SK-N-SH (cell line): ENCODE measurements around the gene MYO18B. TPM values are rescaled to one million over a fixed set of nuclear protein-coding genes. Genes with fewer than 3 reads are reported as not detected.

Experiments
- CTCF ChIA-PET: fragments of 300-600, 350-600 bp; formaldehyde crosslinking; extraction: SDS; loops from one replicate; lab custom pipeline; 2021; lab: Yijun Ruan, JAX
- POLR2A ChIA-PET: fragments of 350-600 bp; sonication (Branson Sonifier 250); formaldehyde crosslinking; extraction: SDS; loops from one replicate; lab custom pipeline; 2020; ENCODE audit warnings: antibody characterized with exemption, inconsistent platforms; lab: Yijun Ruan, JAX
- DNase-seq: peaks from one replicate; pipeline ENCODE4 v3.0.0; 2012
- H2AFZ ChIP-seq: fragments of 200-600 bp; sonication (generic); 2 replicates; pipeline ENCODE4 v1.8.1; 2016; ENCODE audit warnings: antibody characterized with exemption, mild to moderate bottlenecking, low read depth
- H3F3A ChIP-seq: fragments of 200-600 bp; sonication (generic); replicated peaks from 2 replicates; pipeline ENCODE3; 2016; ENCODE audit warnings: antibody characterized with exemption, mild to moderate bottlenecking; ENCODE audit not compliant: insufficient read depth
- H3K27ac ChIP-seq, 2 experiments: fragments of 200-500 bp in 1 of 2; fragments of 200-600 bp in 1 of 2; sonication (Bioruptor generic) in 1 of 2; sonication (generic), shearing (Covaris generic) in 1 of 2; 2 replicates each; pipeline versions ENCODE4 v1.5.1 to v1.6.1; 2014 to 2016; ENCODE audit warnings: low read depth in 2 of 2, inconsistent platforms in 1 of 2, low read length in 1 of 2, mild to moderate bottlenecking in 1 of 2, mixed read lengths in 1 of 2
- H3K27me3 ChIP-seq: fragments of 200-600 bp; sonication (generic), shearing (Covaris generic); 2 replicates; pipeline ENCODE4 v1.6.1; 2016; ENCODE audit warnings: mixed run types; ENCODE audit not compliant: insufficient read depth
- H3K36me3 ChIP-seq, 2 experiments: fragments of 200-500 bp in 1 of 2; fragments of 200-600 bp in 1 of 2; sonication (Bioruptor generic) in 1 of 2; sonication (generic) in 1 of 2; replicated peaks in 1 of 2; 2 replicates each; pipeline versions ENCODE3 to v1.5.1; 2014 to 2016; ENCODE audit warnings: low read length in 1 of 2, mild to moderate bottlenecking in 1 of 2; ENCODE audit not compliant: insufficient read depth in 2 of 2, control insufficient read depth in 1 of 2
- H3K4me1 ChIP-seq, 2 experiments: fragments of 200-500 bp in 1 of 2; fragments of 200-600 bp in 1 of 2; sonication (Bioruptor generic) in 1 of 2; sonication (generic), shearing (Covaris generic) in 1 of 2; 2 replicates each; pipeline versions ENCODE4 v1.5.1 to v1.6.1; 2014 to 2016; ENCODE audit warnings: low read depth in 1 of 2, low read length in 1 of 2, mixed run types in 1 of 2; ENCODE audit not compliant: insufficient read depth in 2 of 2, control insufficient read depth in 1 of 2
- H3K4me2 ChIP-seq: fragments of 200-600 bp; sonication (generic), shearing (Covaris generic); 2 replicates; pipeline ENCODE4 v1.6.1; 2017; ENCODE audit warnings: mixed run types
- H3K4me3 ChIP-seq, 2 experiments: fragments of 200-500 bp in 1 of 2; fragments of 200-600 bp in 1 of 2; sonication (Bioruptor generic) in 1 of 2; sonication (generic), shearing (Covaris generic) in 1 of 2; 2 replicates each; pipeline versions ENCODE4 v1.5.1 to v1.8.1; 2014 to 2016; ENCODE audit warnings: low read depth in 2 of 2, inconsistent platforms in 1 of 2, low read length in 1 of 2, mild to moderate bottlenecking in 1 of 2, mixed read lengths in 1 of 2, moderate library complexity in 1 of 2
- H3K79me2 ChIP-seq: fragments of 200-600 bp; sonication (generic); 2 replicates; pipeline ENCODE4 v1.8.1; 2017; ENCODE audit warnings: mild to moderate bottlenecking; ENCODE audit not compliant: insufficient read depth
- H3K9ac ChIP-seq: fragments of 200-600 bp; sonication (generic); 2 replicates; pipeline ENCODE4 v1.6.1; 2017; ENCODE audit warnings: mixed run types
- H3K9me2 ChIP-seq: fragments of 200-600 bp; sonication (generic); 2 replicates; pipeline ENCODE4 v1.6.1; 2017; ENCODE audit warnings: mixed run types
- H3K9me3 ChIP-seq: fragments of 200-600 bp; sonication (generic); 2 replicates; pipeline ENCODE4 v1.6.1; 2017; ENCODE audit warnings: mixed run types, mild to moderate bottlenecking, moderate library complexity
- H4K20me1 ChIP-seq: fragments of 200-600 bp; sonication (generic); 2 replicates; pipeline ENCODE4 v1.6.1; 2017; ENCODE audit warnings: mild to moderate bottlenecking, mixed run types; ENCODE audit not compliant: insufficient read depth
- CTCF ChIP-seq: fragments of 200-600 bp; sonication (generic); IDR thresholded peaks from 2 replicates; pipeline ENCODE4 v1.6.1; 2017; ENCODE audit warnings: antibody characterized with exemption, mild to moderate bottlenecking, moderate library complexity
- EP300 ChIP-seq, 2 experiments: IDR thresholded peaks; 2 replicates each; pipeline versions ENCODE4 v1.4.0 to v1.6.1; 2012; ENCODE audit warnings: borderline replicate concordance in 1 of 2, low read depth in 1 of 2, low read length in 1 of 2
- EZH2phosphoT487 ChIP-seq: fragments of 200-600 bp; sonication (generic); IDR thresholded peaks from 2 replicates; pipeline ENCODE4 v1.6.1; 2017; ENCODE audit warnings: low read depth, mixed run types, mild to moderate bottlenecking, antibody characterized with exemption, moderate library complexity, borderline replicate concordance
- FOSL2 ChIP-seq: IDR thresholded peaks from 2 replicates; pipeline ENCODE4 v1.4.0; 2012; ENCODE audit warnings: low read depth, mild to moderate bottlenecking, moderate library complexity, borderline replicate concordance
- GABPA ChIP-seq: IDR thresholded peaks from 2 replicates; pipeline ENCODE4 v1.4.0; 2012; ENCODE audit warnings: low read depth, mild to moderate bottlenecking
- GATA2 ChIP-seq: sonication (generic); formaldehyde crosslinking; IDR thresholded peaks from 2 replicates; pipeline ENCODE4 v1.5.0; 2020; ENCODE audit warnings: mild to moderate bottlenecking, missing genetic modification reagents
- JUND ChIP-seq: IDR thresholded peaks from 2 replicates; pipeline ENCODE4 v1.4.0; 2012
- MAX ChIP-seq: IDR thresholded peaks from 2 replicates; pipeline ENCODE4 v1.4.0; 2012; ENCODE audit warnings: low read depth
- MEF2A ChIP-seq: IDR thresholded peaks from 2 replicates; pipeline ENCODE4 v1.4.0; 2012; ENCODE audit warnings: low read depth, borderline replicate concordance
- MXI1 ChIP-seq: IDR thresholded peaks from 2 replicates; pipeline ENCODE4 v1.6.1; 2012; ENCODE audit warnings: mild to moderate bottlenecking, low read depth, low read length, improper control_type of control experiment
- NRF1 ChIP-seq: IDR thresholded peaks from 2 replicates; pipeline ENCODE4 v1.6.1; 2012; ENCODE audit warnings: low read depth, mild to moderate bottlenecking, low read length
- RCOR1 ChIP-seq: fragments of 150-350 bp; IDR thresholded peaks from 2 replicates; pipeline ENCODE4 v1.6.1; 2017; ENCODE audit warnings: antibody characterized with exemption, low read length
- RFX5 ChIP-seq: IDR thresholded peaks from 2 replicates; pipeline ENCODE4 v1.6.1; 2012; ENCODE audit warnings: mild to moderate bottlenecking, improper control_type of control experiment, low read length
- SIN3A ChIP-seq: IDR thresholded peaks from 2 replicates; pipeline ENCODE4 v1.6.1; 2012; ENCODE audit warnings: low read depth, mild to moderate bottlenecking, low read length, moderate library complexity, borderline replicate concordance
- TAF1 ChIP-seq: IDR thresholded peaks from 2 replicates; pipeline ENCODE4 v1.6.1; 2012; ENCODE audit warnings: low read depth, mild to moderate bottlenecking, low read length, moderate library complexity, borderline replicate concordance
- TEAD4 ChIP-seq: IDR thresholded peaks from 2 replicates; pipeline ENCODE4 v1.4.0; 2012; ENCODE audit warnings: mild to moderate bottlenecking, borderline replicate concordance; ENCODE audit not compliant: insufficient read depth
- ZBTB33 ChIP-seq: IDR thresholded peaks from 2 replicates; pipeline ENCODE4 v1.4.0; 2012; ENCODE audit warnings: low read depth, borderline replicate concordance
- WGBS: methylation state at CpG from one replicate; pipeline ENCODE4 v1.1.6; 2017; ENCODE audit warnings: low lambda C conversion rate; 5-methylcytosine and 5-hydroxymethylcytosine counted together
- polyA plus RNA-seq, 3 experiments: library from polyadenylated mRNA; depleted of rRNA; stranded (reverse); fragments of >200 nt; gene quantifications; 2 replicates each; pipeline ENCODE4 v1.2.3, GENCODE V29; 2012
- TF ChIP-seq, protein P1 (sequence below): fragments of 150-350 bp; IDR thresholded peaks from 2 replicates; pipeline ENCODE4 v1.6.1; 2017; ENCODE audit warnings: antibody characterized with exemption, low read length, low read depth, borderline replicate concordance
- TF ChIP-seq, protein P2 (sequence below): IDR thresholded peaks from 2 replicates; pipeline ENCODE4 v1.6.1; 2012; ENCODE audit warnings: mild to moderate bottlenecking, low read depth, low read length, moderate library complexity

MYO18B gene
- polyA plus RNA-seq, 1 of the 3 experiments (the other 2 are of a cell fraction) = 0.05 TPM

- no peak overlapping the region for H3K9ac ChIP-seq
- TF ChIP-seq, protein P1, sequence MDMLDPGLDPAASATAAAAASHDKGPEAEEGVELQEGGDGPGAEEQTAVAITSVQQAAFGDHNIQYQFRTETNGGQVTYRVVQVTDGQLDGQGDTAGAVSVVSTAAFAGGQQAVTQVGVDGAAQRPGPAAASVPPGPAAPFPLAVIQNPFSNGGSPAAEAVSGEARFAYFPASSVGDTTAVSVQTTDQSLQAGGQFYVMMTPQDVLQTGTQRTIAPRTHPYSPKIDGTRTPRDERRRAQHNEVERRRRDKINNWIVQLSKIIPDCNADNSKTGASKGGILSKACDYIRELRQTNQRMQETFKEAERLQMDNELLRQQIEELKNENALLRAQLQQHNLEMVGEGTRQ = no peak
- no peak for TF ChIP-seq TAF1
- TF ChIP-seq NRF1 = no peak
- TF ChIP-seq TEAD4 = no peak
- TF ChIP-seq ZBTB33 = no peak
- no peak for TF ChIP-seq JUND
- no peak for TF ChIP-seq MXI1
- TF ChIP-seq GABPA = no peak
- TF ChIP-seq SIN3A = no peak
- TF ChIP-seq EP300 (IDR thresholded peaks at IDR 0.05; ENCODE audit: borderline replicate concordance in 1 of 2, low read depth in 1 of 2, low read length in 1 of 2) = no peak
- TF ChIP-seq GATA2 (CRISPR knock-in tag) = no peak
- no peak for TF ChIP-seq CTCF
- TF ChIP-seq FOSL2 = no peak
- no peak for TF ChIP-seq MEF2A
- TF ChIP-seq EZH2phosphoT487 = no peak
- no peak for TF ChIP-seq RCOR1
- TF ChIP-seq RFX5 = no peak
- TF ChIP-seq, protein P2, sequence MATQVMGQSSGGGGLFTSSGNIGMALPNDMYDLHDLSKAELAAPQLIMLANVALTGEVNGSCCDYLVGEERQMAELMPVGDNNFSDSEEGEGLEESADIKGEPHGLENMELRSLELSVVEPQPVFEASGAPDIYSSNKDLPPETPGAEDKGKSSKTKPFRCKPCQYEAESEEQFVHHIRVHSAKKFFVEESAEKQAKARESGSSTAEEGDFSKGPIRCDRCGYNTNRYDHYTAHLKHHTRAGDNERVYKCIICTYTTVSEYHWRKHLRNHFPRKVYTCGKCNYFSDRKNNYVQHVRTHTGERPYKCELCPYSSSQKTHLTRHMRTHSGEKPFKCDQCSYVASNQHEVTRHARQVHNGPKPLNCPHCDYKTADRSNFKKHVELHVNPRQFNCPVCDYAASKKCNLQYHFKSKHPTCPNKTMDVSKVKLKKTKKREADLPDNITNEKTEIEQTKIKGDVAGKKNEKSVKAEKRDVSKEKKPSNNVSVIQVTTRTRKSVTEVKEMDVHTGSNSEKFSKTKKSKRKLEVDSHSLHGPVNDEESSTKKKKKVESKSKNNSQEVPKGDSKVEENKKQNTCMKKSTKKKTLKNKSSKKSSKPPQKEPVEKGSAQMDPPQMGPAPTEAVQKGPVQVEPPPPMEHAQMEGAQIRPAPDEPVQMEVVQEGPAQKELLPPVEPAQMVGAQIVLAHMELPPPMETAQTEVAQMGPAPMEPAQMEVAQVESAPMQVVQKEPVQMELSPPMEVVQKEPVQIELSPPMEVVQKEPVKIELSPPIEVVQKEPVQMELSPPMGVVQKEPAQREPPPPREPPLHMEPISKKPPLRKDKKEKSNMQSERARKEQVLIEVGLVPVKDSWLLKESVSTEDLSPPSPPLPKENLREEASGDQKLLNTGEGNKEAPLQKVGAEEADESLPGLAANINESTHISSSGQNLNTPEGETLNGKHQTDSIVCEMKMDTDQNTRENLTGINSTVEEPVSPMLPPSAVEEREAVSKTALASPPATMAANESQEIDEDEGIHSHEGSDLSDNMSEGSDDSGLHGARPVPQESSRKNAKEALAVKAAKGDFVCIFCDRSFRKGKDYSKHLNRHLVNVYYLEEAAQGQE = no peak
- no peak for TF ChIP-seq MAX
- H3K36me3 ChIP-seq = peaks cover 0 to 1% of the 10 kb centered on the region in 2 experiments
- ChIA-PET CTCF (interaction anchor here (1.3 kb wide), 1 partner anchor 45 kb away, joined by 4 read pairs; no protein-coding TSS in a partner anchor), POLR2A (no interaction called here)
- H3K4me2 ChIP-seq = no peak overlapping the region
- no peaks in the 10 kb centered on the region for H4K20me1 ChIP-seq
- H3K79me2 ChIP-seq = no peaks in the 10 kb centered on the region
- H3K9me3 ChIP-seq = no peaks in the 10 kb centered on the region
- 84% methylated on average over 7 of the region's 7 CpGs for WGBS
- H3F3A ChIP-seq = no peaks in the 10 kb centered on the region
- peaks cover 0 to 8% of the 10 kb centered on the region in 2 experiments; a peak in 1 of 4 replicates for H3K4me1 ChIP-seq
- H3K4me3 ChIP-seq = no peak overlapping the region
- no peak overlapping the region for H2AFZ ChIP-seq
- no peaks in the 10 kb centered on the region for H3K27me3 ChIP-seq
- no peak overlapping the region for H3K27ac ChIP-seq
- no peak for DNase-seq
- H3K9me2 ChIP-seq = no peaks in the 10 kb centered on the region
These were observed 13.9 kb upstream of the MYO18B start for GRCh38 chr22:25728071-25728470.
